ENCODE measurements around the gene ZNF205.

- TF ChIP-seq CTCF (IDR thresholded peaks at IDR 0.05; ENCODE audit: insufficient read depth, low read depth, low read length), result no peak
- no peak for TF ChIP-seq EZH2 (IDR thresholded peaks at IDR 0.05; ENCODE audit: insufficient read depth, low read length)
These were observed 6.0 kb upstream of the ZNF205 start for GRCh38 chr16:3106205-3106928.
